GM04503 (cell line): ENCODE measurements around the gene OTULINL.

ENCODE experiments used
- DNase-seq: peaks from one replicate; pipeline ENCODE4 v3.0.0-alpha.2; 2012; ENCODE audit warnings: low read depth

Gene OTULINL

GRCh38 chr5:14577079-14577725 is 4.4 kb upstream of the OTULINL start:
- no peak for DNase-seq

GRCh38 chr5:14577971-14578370 is 3.6 kb upstream of the OTULINL start:
- DNase-seq = no peak

GRCh38 chr5:14579246-14579645 is 2.3 kb upstream of the OTULINL start:
- no peak for DNase-seq

GRCh38 chr5:14579731-14580397 is 1.7 kb upstream of the OTULINL start:
- no peak for DNase-seq

DNA sequence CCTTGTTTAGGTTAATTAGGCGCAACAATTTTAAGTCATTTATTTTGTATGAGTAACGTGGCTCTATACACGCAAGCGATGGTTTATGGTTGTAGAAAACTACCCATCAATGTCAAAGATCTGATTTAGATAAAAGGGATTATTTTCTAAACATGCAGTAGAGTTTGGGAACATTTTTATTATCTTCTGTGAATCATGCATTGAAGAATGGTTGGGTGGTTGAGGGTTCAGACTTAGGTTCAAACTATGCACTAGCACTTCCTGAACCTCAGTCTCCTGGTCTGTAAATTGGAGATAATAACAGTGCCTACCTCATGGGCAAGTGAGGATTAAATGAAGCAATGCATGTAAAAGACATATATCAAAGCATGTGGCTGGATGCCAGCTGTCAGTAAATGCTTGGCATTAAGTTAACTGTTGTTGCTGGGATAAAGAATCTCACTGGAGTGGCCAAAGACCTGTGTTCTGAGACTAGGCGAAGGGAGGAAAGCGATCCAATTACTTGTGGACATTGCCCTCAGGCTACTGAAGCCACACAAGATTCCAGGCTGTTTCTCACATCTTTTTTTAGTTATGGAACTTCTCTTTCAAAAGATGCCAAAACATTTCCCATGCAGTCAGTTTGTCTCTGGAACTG is 1.1 kb upstream of the OTULINL start:
- DNase-seq = peak; percentile 71

DNA sequence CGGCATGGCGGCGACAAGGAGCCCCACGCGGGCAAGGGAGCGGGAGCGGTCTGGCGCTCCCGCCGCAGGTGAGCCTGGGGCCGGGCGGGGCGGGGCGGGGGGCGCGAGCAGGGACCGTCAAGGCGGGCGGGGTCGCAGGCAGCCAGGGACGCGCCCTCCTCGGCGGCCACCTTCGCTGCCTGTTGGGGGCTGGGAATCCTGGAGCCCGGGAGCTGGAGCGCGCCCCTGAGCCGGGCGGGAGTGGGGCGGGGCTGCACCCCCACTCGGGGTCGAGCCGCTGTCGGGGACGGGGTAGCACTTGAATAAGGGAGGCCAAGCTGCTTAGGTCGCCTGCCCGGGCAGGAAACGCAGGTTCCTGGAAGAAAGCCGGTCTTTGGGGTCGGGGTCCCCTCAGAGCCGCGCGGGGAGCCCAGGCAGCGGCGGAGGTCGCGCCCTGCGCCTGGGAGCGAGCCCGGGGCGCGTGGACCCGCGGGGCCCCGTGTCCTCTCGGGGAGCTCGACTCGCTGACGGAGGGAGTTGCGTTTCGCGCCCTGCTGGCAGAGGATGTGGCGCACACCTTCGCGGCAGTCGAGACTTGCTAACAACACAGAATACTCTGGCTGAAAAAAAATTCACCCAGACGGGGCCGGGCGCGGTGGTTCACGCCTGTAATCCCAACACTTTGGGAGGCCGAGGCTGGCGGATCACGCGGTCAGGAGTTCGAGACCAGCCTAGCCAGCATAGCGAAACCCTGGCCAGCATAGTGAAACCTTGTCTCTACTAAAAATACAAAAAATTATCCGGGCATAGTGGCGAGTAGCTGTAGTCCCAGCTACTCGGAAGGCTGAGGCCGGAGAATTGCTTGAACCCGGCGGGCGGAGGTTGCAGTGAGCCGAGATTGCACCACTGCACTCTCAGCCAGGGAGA is 552 bp downstream of the OTULINL start:
- DNase-seq = no peak

DNA sequence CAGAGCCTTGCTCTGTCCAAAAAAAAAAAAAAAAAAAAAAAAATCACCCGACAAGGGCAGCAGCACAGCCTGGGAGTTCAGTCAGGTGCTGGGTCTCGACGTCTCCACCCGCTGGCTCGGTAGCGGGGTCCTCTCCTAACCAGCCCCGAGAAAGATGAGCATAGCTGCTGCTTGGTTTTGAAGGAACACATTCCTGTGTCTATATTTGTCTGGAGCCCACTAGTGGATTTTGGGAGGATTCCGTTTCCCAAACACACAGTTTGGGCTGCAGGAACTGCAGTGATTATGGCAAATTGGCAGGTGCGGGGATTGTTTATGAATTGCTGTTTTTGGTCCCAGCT is 1.2 kb downstream of the OTULINL start:
- DNase-seq = no peak

DNA sequence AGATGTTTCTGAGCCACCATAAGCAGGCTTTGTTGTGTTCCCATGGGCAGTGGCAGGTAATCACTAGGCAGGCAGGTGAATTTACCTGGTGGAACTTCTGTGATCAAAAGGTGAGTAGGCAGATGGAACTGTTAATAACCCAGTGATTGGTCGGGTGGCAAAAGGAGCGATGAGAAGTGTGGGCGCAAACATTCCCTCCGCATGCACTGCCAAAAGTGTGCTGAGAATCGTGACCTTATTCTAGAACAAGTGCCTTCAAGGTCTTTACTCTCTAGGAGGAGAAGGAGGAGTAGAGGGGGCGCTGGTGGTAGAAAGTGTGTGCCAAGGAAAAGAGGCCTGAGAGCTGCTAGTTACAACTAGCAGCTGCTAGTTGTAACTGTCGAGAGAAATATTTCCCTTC is 3.3 kb downstream of the OTULINL start:
- DNase-seq = no peak

DNA sequence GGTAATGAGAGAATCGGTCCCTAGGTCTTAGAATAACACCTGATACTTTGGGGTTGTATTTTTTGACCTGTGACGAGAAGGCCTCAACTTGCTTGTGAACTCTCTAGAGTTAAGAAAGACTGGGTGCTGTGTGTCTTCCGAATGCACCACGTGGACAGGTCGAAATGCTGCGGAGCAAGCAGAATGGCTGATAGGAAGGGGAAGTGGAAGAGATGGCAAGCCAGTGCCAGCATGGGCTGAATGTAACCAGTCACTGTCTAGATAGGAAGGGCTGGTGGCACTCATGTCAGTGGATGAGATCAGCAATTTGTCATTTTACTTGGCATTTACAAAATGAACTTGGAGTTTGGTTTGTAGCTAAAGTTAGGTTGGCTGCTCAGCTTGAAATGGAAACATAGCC is 5.6 kb downstream of the OTULINL start:
- no peak for DNase-seq

DNA sequence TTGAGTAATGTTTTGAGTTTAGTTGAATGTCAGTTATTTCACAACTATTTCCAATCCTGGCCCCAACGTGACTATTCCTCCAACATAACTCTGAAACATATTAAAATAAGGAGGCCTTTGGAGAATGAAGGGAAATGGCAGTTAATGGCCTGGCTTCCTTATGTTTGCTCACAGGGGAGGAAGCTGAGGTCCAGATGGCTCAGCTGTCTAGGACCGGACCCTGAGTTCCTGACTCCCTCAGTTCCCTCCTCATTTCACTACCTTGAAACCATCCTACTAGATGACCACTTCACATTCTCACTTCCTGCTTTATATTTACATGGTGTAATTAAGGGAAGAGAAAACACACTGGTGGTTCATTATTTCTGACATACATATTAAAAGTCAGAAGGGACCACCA is 6.6 kb downstream of the OTULINL start:
- DNase-seq = no peak

DNA sequence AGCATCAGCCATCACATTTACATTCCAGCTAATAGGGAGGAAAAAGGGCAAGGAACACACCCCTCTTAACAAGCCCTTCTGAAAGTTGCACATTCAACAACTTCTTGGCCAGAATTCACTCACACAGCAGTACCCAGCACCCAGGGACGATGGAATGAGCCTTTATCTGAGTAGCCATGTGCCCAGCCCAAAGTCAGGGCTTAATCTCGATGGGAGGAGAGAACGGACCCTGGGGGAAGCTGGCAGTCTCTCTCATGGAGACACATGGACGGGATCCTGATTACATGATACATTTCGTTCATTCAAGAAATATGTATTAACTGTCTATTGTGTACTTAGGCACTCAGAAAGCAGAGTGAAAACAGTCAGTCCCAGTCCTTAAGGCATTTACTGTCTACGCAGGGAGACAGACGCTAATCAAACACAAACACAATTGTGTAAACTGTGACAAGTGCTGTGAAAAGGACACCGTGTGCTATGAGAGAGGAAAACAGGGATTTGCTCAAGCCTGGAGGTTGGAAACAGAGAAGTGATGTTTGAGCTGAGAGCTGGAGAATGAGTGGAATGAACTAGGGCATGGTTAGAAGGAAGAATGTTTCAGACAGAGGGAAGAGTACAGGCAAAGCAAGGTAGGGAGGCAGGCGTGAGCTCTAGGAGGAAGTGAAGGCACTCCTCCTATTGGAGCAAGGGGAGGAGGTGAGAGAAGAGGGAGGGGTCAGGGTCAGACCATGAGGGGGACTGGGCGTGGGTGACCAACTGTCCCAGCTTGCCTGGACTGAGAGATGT is 7.4 kb downstream of the OTULINL start:
- no peak for DNase-seq

GRCh38 chr5:14590949-14591348 is 9.4 kb downstream of the OTULINL start:
- DNase-seq = no peak

GRCh38 chr5:14591548-14591947 is 10.0 kb downstream of the OTULINL start:
- no peak for DNase-seq

- no peak for DNase-seq
Observed at GRCh38 chr5:14593326-14594021, 11.9 kb downstream of the OTULINL start.

- DNase-seq = no peak
Observed at GRCh38 chr5:14594378-14595074, 12.9 kb downstream of the OTULINL start.

DNA sequence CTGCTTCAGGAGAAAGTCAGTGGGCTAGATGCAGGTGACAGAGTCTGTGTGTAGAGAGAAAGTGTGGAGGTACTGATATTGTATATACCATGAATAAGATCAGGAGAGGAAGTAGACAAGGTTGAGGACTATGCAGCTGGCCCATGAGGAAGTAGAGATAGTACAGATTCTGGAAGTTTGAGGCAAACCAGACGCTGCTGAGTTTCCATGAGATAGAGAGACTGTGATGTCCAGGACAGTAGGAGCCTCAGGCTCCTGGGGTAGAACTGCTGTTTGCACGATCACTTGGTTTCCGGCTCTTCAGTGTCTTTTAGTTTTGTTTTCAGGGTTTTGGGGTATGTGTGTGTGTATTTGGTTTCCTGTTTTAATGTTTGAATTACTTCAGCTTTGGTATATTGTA is 13.6 kb downstream of the OTULINL start:
- DNase-seq = no peak

- DNase-seq = no peak
Observed at GRCh38 chr5:14595891-14596290, 14.3 kb downstream of the OTULINL start.

DNA sequence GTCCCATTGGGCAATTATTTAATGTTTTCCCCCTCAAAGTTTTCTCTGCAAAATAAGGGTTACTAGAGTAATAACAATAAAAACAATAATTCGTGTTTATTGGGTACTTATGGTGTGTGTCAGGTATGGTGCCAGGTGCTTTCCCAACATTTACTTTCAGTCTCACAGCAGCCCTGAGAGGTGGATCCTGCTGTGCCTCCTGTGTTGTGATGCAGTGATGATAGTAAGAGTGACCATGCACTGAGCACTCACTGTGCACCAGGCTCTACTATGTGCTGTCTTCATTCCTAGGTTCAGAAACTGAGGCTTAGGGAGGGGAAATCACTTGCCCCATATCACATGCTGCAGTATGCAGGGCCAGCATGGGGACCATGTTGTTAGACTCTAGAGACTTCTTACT is 15.5 kb downstream of the OTULINL start:
- no peak for DNase-seq

- DNase-seq = no peak
Observed at GRCh38 chr5:14598225-14598624, 16.6 kb downstream of the OTULINL start.

DNA sequence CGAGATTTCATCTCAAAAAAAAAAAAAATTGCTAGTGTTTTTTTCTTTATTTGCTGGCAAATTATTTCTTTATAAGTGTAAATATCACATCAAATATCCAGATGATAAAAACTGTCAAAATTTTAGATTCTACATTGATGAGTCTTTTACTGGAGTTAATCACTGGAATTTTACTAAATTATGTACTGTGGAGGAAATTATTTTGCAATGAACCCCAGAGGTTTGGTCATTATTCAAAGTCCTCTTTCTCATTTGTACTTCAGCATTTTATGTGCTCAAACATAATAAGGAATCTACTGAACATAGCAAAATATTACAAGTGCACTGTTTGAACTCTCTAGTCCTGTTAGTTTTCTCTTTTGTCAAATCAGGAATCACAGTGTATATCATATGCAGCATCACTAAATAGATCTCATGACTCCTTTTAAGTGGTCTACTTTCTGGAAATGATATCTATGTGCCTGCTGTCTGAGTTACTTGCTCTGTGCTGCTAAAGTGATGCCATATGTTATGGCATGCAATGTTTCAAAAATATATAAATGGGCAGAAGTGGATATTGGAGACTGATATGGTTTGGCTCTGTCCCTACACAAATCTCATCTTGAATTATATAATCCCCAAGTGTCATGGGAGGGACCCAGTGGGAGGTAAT is 18.0 kb downstream of the OTULINL start:
- DNase-seq = no peak
